GM21515 (cell line): Measurements from ENCODE around the gene JAK2.
"Not testable (repeated sequence)": the region's sequence is repeated elsewhere in the genome, so short reads cannot be mapped to it uniquely, and the experiment has no call there.

ENCODE experiments used
- ATAC-seq: cut with Tn5 transposase; IDR thresholded peaks from one replicate; pipeline ENCODE4 v1.9.1; 2021; ENCODE audit not compliant: unreplicated experiment

Gene JAK2

GRCh38 chr9:4980086-4980727 lies 4.9 kb upstream of the JAK2 start:
- ATAC-seq: no peak

GRCh38 chr9:4982721-4983482 lies 2.2 kb upstream of the JAK2 start:
- ATAC-seq: no peak

- ATAC-seq: no peak
Measured at GRCh38 chr9:4983601-4984165, 1.4 kb upstream of the JAK2 start.

- peak; percentile 3 for ATAC-seq
Measured at GRCh38 chr9:4984171-4984620, 876 bp upstream of the JAK2 start.

- no peak for ATAC-seq
Measured at GRCh38 chr9:4985386-4986266, 554 bp downstream of the JAK2 start.

DNA sequence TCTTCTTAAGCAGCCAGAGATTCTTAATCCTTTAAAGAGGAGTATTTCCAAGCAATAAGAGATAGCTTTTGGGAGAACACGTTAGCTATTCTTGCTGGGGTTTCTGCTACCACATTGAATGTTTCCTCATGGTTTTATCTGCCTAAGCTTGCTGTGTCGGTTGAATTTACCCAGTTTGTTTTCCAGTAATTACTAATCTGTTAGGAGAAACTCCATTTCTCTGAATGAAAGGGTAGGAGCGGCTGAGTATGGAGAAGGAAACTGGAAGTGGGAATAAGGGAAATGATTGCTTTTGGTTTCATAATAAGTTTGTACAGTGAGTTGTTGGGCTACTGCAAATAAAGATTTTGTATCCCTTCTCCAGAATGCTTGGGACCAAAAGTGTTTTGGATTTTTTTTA lies 1.2 kb downstream of the JAK2 start:
- ATAC-seq: no peak

- ATAC-seq: no peak
Measured at GRCh38 chr9:4986783-4987182, 1.7 kb downstream of the JAK2 start.

GRCh38 chr9:4987961-4988421 lies 2.9 kb downstream of the JAK2 start:
- no peak for ATAC-seq

DNA sequence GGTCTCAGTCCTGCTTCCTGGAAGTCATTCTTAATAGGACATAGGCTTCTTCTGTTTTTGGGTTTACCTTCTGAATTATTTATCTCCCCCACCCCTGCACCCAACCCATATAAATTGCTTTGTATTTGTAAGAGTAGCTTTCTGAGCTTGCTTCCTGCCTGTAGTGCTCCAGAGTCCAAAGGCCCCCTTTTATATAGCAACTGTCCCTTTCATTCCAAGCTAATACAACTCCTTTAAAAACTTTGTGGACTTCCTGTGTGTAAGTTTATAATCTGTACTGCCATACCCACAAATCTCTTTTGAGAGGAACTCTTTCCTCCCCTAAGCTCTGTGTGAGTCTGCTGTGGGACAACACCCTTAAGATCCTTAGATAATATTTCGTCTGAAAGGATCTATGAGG lies 7.8 kb downstream of the JAK2 start:
- no peak for ATAC-seq

GRCh38 chr9:4994166-4994890 lies 9.3 kb downstream of the JAK2 start:
- ATAC-seq: no peak

DNA sequence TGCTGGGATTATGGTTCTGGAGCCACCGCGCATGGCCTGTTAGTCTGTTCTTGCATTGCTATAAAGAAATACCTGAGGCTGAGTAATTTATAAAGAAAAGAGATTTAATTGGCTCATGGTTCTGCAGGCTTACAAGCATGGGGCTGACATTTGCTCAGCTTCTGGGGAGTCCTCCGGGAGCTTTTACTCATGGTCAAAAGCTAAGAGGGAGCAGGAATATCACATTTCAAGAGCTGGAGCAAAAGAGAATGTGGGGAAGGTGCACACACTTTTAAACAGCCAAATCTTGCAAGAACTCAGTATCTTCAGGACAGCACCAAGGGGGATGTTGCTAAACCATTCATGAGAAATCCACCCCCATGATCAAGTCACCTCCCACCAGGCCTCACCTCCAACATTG lies 12.1 kb downstream of the JAK2 start:
- ATAC-seq: no peak

GRCh38 chr9:4997631-4998030 lies 12.6 kb downstream of the JAK2 start:
- no peak for ATAC-seq

DNA sequence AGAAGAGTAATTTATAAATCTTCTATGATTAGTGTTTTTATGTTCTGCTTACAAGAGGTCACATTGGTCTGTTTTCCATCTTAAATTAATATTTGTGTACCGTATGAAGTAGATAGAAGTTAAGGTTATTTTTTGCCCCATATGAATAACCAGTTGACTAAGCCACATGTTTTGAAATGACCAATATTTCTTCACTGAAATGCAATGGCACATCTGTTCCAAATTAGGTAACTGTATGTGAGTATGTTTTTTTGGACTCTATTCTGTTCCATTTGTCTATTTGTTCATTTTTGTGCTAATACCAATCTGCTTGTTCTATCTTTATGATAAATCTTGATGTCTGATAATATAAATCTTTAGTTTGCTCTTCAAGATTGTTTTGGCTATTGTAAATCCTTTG lies 17.7 kb downstream of the JAK2 start:
- no peak for ATAC-seq

GRCh38 chr9:5004481-5004880 lies 19.4 kb downstream of the JAK2 start:
- no peak for ATAC-seq

DNA sequence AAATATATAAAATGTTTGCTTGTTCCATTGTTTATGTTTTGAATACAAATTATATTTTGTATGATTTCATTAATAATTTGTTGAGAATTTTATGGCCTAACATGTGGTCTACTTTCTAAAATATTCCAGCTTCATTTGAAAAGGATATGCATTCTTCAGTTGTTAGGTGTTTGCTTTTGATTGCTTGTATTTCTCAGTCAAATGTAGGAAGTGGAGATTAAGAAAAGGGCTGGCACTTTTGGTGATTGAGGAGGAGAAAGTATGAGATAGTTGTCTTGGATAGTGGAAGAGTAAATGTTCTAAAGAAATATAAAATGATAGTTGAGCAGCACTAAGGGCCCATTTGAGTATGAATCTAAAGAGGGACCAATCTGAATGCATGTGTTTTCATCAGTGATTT lies 23.1 kb downstream of the JAK2 start:
- ATAC-seq: no peak

DNA sequence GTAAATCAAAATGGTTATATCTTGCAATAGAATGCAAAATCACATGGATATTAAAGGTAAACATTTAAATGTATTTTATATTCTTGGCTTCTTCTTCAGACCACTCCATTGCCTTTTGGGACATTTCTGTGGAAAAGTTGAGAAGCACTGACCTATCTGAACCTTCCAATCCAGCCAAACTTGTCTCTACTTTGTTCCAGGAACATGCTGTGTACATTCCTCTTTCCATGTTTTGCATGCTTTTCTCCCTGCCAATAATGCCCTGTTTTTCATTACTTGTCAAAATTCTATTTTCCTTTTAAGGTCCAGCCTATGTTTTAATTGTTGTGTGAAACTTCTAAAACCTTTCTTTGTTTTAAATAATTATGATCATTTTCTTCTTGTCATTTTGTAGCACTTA lies 28.3 kb downstream of the JAK2 start:
- no peak for ATAC-seq

- no peak for ATAC-seq
Measured at GRCh38 chr9:5015934-5016333, 30.9 kb downstream of the JAK2 start.

DNA sequence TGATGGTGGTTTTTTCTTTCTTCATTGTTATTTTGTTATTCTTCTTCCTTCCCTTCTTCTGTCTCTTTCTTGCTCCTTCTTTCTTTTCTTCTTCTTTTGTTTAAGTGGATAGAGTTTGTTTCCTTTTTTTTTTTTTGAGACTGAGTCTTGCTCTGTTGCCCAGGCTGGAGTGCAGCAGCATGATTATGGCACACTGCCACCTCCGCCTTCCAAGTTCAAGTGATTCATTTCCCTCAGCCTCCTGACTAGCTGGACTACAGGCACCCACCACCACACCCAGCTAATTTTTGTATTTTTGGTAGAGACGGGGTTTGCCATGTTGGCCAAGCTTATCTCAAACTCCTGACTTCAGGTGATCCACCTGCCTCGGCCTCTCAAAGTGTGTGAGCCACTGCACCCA lies 40.3 kb downstream of the JAK2 start:
- ATAC-seq: no peak

- ATAC-seq: not testable (repeated sequence)
Measured at GRCh38 chr9:5031941-5032340, 46.9 kb downstream of the JAK2 start.

GRCh38 chr9:5040730-5041389 lies 55.8 kb downstream of the JAK2 start:
- no peak for ATAC-seq
